Psoas muscle (tissue), 8 donors: ENCODE data around the gene OR2S2. TPM values are rescaled to one million over a fixed set of nuclear protein-coding genes. Genes with fewer than 3 reads are reported as not detected.

ENCODE experiments used
- ATAC-seq, 4 donors: fragments of 200-7000 bp; cut with Tn5 transposase; one replicate each; pipeline ENCODE4 v1.9.1; 2020; ENCODE audit warnings: moderate library complexity in 3 of 4, mild to moderate bottlenecking in 2 of 4
- DNase-seq, 2 donors: peaks; one replicate each; pipeline ENCODE4 v3.0.0-alpha.2; 2020
- H3K27ac ChIP-seq: fragments of 200-600 bp; one replicate; pipeline ENCODE4 v1.8.0; 2022
- H3K27me3 ChIP-seq, 3 donors: fragments of 200-600 bp in 1 of 3; one replicate each; pipeline versions ENCODE4 v1.6.1 to v1.8.0; 2013 to 2022; ENCODE audit warnings: low read length in 2 of 3, mild to moderate bottlenecking in 2 of 3, moderate library complexity in 1 of 3; ENCODE audit not compliant: insufficient read depth in 3 of 3
- H3K36me3 ChIP-seq, 2 donors: fragments of 200-600 bp in 1 of 2; one replicate each; pipeline versions ENCODE4 v1.6.1 to v1.8.0; 2013 to 2022; ENCODE audit warnings: low read depth in 1 of 2, mild to moderate bottlenecking in 1 of 2, moderate library complexity in 1 of 2; ENCODE audit not compliant: insufficient read depth in 1 of 2
- H3K4me1 ChIP-seq: fragments of 200-600 bp; one replicate; pipeline ENCODE4 v1.8.0; 2022
- H3K4me3 ChIP-seq: fragments of 200-600 bp; one replicate; pipeline ENCODE4 v1.8.0; 2022; ENCODE audit warnings: mild to moderate bottlenecking
- H3K9me3 ChIP-seq: fragments of 200-600 bp; one replicate; pipeline ENCODE4 v1.8.0; 2022
- CTCF ChIP-seq: fragments of 200-600 bp; IDR thresholded peaks from one replicate; pipeline ENCODE4 v1.8.0; 2022; ENCODE audit warnings: antibody characterized with exemption
- WGBS, 3 donors: extraction: QIAGEN DNeasy Blood & Tissue Kit; methylation state at CpG; one replicate each; pipeline versions ENCODE4 v1.1.6 to v1.1.7; 2013; 5-methylcytosine and 5-hydroxymethylcytosine counted together
- intact Hi-C, 2 donors: fragments of 100-400 bp; cut with DNase I; formaldehyde crosslinking; loops; one replicate each; pipeline versions ENCODE4 v1.11.0 to v1.14.2; 2022
- polyA plus RNA-seq, 3 donors: library from polyadenylated mRNA; stranded (reverse); fragments of 200-250 nt; gene quantifications; one replicate each; pipeline ENCODE4 v1.2.3, GENCODE V29; 2013
- total RNA-seq, 4 donors: library from RNA; stranded (reverse); fragmentation: NEBNext Ultra II Directional in 2 of 4; extraction: Animal tissue kit (Norgen Biotek cat#: 25700) in 2 of 4; gene quantifications; one replicate each; pipeline versions ENCODE4 v1.2.1 to v1.2.4, GENCODE V29; 2021 to 2023
- donor health status: healthy with polysubstance abuse.
- donor health status: DM: no; HTN: no; CAD: no; lungs with moderate emphysema.
- donor health status: Bipolar disorder and iron deficiency.
- donor health status: healthy.
- donor health status: DM: yes; HTN: yes; CAD: no.
- donor health status: DM: no; HTN: no; CAD: no.
- donor health status: DM: no; HTN: no; CAD: no.
- donor health status: DM: yes; HTN: yes; CAD: no.

The OR2S2 gene
- total and polyA plus RNA-seq, 7 donors: not detected

GRCh38 chr9:35954942-35955546 is 2.9 kb downstream of the OR2S2 start:
- H3K36me3 ChIP-seq: no peaks in the 10 kb centered on the region
- no peaks in the 10 kb centered on the region for H3K9me3 ChIP-seq
- ATAC-seq (peak; percentile 68 to 84 (median 79)), DNase-seq (no peak)
- no peaks in the 10 kb centered on the region for H3K4me1 ChIP-seq
- intact Hi-C loops: loop anchor here (2.0 to 5.0 kb wide), 3 partner anchors 67 to 212 kb away; partner anchors contain the start of gene CCIN (in 1 of the 2)
- H3K27me3 ChIP-seq: peaks cover 0 to 2% (median 0%) of the 10 kb centered on the region in 3 donors
- TF ChIP-seq CTCF: peak; percentile 88
- WGBS, 3 donors: 10 to 14% (median 13%) methylated on average over 6 of the region's 6 CpGs
- H3K4me3 ChIP-seq: no peak overlapping the region
- H3K27ac ChIP-seq: no peak overlapping the region

GRCh38 chr9:35952526-35953191 is 5.3 kb downstream of the OR2S2 start:
- TF ChIP-seq CTCF: no peak
- Histone ChIP-seq H3K27ac (peak overlapping the region; percentile 28), H3K4me1 (no peaks in the 10 kb centered on the region), H3K27me3 (peaks cover 0 to 2% (median 0%) of the 10 kb centered on the region in 3 donors), H3K4me3 (no peak overlapping the region), H3K9me3 (no peaks in the 10 kb centered on the region), H3K36me3 (no peaks in the 10 kb centered on the region)
- 61 to 65% (median 62%) methylated on average over 6 of the region's 6 CpGs for WGBS, 3 donors
- DNase-seq (no peak), ATAC-seq (no peak)
- intact Hi-C loops: no loop called here

- Histone ChIP-seq H3K4me3 (no peak overlapping the region), H3K36me3 (no peaks in the 10 kb centered on the region), H3K27ac (peak overlapping the region; percentile 61), H3K27me3 (no peaks in the 10 kb centered on the region), H3K9me3 (no peaks in the 10 kb centered on the region), H3K4me1 (no peaks in the 10 kb centered on the region)
- intact Hi-C loops: no loop called here
- 48 to 55% (median 54%) methylated on average over 6 of the region's 6 CpGs for WGBS, 3 donors
- no peak for DNase-seq
- peak in 3 of 4 donors; percentile 12 to 30 (median 17) for ATAC-seq
- TF ChIP-seq CTCF: no peak
These were observed 6.2 kb downstream of the OR2S2 start for GRCh38 chr9:35951736-35952135.

GRCh38 chr9:35948901-35949318 is 9.0 kb downstream of the OR2S2 start:
- H3K4me3 ChIP-seq: no peak overlapping the region
- ATAC-seq (no peak), DNase-seq (no peak)
- no peak overlapping the region for H3K27ac ChIP-seq
- H3K36me3 ChIP-seq: no peaks in the 10 kb centered on the region
- peaks cover 7% of the 10 kb centered on the region for H3K4me1 ChIP-seq
- H3K9me3 ChIP-seq: no peaks in the 10 kb centered on the region
- H3K27me3 ChIP-seq: no peaks in the 10 kb centered on the region
- intact Hi-C loops: loop anchor here in 1 of 2 donors (5.0 kb wide), 1 partner anchor 42 kb away; the partner anchor contains the start of genes HRCT1 and SPAAR
- WGBS, 3 donors: 50 to 64% (median 56%) methylated on average over 2 of the region's 2 CpGs
- no peak for TF ChIP-seq CTCF
